NCI-H2196 treated with DMSO at 0.1 percent for 48 hours (cell line): ENCODE measurements around the gene QRSL1.
"Not testable (repeated sequence)": the region's sequence is repeated elsewhere in the genome, so short reads cannot be mapped to it uniquely, and the experiment has no call there.

Experiments
- DNase-seq: peaks from one replicate; lab custom pipeline; 2025; ENCODE audit not compliant: unreplicated experiment; lab: John Stamatoyannopoulos, UW

QRSL1 gene

DNA sequence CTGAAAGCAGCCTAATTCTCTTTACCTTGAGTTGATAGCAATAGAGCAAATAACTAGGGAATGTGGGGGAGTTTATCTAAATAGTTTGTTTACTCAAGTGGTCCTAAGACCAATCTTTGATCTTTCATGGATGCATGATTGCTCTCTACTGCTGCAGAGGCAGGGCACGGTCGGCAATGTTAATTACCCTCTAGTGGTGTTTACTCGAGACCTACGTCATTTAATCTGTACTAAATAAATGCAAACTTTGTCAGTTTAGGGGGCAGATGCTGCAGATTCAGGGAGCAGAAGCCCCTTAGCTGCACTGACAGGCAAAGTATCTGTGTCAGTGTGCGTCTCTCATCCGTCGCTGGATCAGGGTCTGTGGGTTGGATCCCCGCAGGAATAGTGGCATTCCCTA, 7.0 kb upstream of the QRSL1 start:
- DNase-seq = no peak

GRCh38 chr6:106623039-106623438, 6.3 kb upstream of the QRSL1 start:
- DNase-seq = no peak

- DNase-seq = no peak
These were observed 2.9 kb upstream of the QRSL1 start for GRCh38 chr6:106626485-106626884.

DNA sequence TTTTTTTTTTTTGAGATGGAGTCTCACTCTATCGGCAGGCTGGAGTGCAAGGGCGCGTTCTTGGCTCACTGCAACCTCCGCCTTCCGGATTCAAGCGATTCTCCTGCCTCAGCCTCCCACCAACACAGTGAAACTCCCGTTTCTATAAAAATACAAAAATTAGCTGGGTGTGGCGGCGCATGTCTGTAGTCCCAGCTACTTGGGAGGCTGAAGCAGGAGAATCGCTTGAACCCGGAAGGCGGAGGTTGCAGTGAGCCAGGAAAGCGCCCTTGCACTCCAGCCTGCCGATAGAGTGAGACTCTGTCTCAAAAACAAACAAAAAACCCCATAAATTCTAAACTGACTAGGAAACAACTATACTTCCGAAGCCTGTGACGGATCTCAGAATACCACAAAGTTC, 1.6 kb upstream of the QRSL1 start:
- DNase-seq = not testable (repeated sequence)

GRCh38 chr6:106628658-106629102, 698 bp upstream of the QRSL1 start:
- DNase-seq = no peak

- DNase-seq = no peak
These were observed 433 bp downstream of the QRSL1 start for GRCh38 chr6:106629859-106630163.

DNA sequence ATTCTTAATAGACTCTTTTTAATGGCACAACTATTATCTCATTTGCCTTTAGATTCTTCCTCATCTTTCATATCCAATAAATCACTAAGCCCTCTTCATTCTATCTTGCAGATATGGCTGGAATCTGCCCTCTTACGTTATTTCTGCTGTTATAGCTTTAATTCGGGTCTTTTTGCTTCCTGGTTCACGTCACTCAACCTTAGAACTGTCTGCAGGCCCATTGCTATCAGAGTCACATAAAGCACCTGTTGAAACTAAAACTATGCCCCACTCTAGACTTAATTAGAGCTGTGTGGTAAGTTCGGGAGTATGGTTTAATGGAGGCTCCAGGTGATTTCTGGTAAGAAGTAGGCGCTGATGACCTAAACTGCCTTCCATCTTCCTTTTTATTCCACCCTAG, 988 bp downstream of the QRSL1 start:
- no peak for DNase-seq

GRCh38 chr6:106631346-106631745, 2.0 kb downstream of the QRSL1 start:
- no peak for DNase-seq

- DNase-seq = no peak
These were observed 5.2 kb downstream of the QRSL1 start for GRCh38 chr6:106634565-106634964.

GRCh38 chr6:106637051-106637716, 7.8 kb downstream of the QRSL1 start:
- no peak for DNase-seq

DNA sequence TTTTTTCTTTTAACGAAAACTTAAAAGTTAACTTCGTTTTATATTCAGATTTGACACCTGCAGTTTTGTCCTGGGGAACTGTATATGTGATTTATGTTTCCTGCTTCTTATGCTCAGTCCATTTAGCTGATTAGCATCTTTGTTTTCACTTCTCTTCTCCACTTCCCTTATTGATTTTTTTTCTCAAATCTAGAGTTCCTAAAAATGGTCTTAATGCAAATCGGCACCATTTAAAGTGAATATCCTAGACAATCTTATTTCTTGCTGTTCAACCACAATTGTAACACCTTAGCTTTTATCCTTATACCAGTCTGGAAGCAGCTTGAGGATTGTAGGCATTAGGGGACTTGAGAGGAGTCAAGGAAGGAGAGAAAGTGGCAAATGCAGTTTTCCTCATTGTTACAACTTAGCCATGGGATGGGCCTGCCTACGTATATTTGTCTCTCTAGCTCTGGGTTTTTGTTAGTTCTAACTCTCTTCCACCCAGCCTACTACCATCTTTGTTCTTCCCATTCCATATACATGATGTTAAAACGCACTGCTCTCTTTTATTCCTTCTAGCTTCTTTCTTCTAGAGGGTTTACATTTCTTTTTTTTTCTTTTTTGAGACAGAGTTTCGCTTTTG, 8.5 kb downstream of the QRSL1 start:
- no peak for DNase-seq

DNA sequence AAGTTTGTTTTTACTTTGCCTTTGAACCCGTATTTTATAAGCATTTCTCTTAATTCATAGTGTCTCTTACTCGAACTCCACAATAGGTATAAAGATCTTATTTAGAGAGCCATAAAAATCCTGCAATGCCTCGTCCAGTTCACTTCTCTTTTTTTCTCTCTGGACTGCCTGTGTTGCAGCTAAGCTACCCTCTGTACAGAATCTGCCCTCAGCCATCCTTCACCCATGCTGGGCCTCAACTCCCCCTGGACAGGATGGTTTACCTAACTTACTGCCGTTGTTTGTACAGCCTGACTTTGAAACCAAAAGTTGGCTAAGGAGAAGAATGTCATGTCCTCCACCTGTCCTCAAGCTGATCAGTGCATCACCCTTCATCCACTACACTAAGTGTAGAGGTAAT, 10.4 kb downstream of the QRSL1 start:
- no peak for DNase-seq

DNA sequence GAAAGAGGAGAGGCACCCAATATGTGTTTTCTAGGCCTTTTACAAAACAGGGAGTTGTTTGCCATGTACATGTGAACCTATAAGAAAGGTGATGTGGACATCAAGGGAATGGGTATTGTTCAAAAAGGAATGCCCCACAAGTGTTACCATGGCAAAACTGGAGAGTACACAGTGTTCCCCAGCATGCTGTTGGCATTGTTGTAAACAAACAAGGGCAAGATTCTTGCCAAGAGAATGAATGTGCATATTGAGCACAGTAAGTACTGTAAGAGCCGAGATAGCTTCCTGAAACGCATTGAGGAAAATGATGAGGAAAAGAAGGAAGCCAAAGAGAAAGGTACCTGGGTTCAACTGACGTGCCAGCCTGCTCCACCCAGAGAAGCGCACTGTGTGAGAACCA, 13.1 kb downstream of the QRSL1 start:
- DNase-seq = no peak

DNA sequence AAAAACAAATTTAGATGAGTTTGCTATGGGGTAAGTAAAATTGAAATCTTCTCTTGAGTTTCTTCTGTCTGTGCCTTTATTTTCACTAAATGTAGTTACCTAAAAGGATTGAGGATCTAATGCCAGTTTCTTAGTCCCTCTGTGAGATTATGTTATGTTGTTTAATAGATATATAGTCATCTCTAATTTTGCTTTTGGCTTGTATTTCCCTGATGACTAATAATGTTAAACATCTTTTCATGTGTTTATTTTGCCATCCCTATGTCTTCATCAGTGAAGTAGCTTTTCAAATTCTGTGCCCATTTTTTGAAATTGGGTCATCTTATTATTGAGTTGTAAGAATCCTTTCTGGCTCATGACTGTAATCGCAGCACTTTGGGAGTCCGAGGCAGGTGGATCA, 13.7 kb downstream of the QRSL1 start:
- DNase-seq = no peak

GRCh38 chr6:106648651-106649308, 19.4 kb downstream of the QRSL1 start:
- no peak for DNase-seq

DNA sequence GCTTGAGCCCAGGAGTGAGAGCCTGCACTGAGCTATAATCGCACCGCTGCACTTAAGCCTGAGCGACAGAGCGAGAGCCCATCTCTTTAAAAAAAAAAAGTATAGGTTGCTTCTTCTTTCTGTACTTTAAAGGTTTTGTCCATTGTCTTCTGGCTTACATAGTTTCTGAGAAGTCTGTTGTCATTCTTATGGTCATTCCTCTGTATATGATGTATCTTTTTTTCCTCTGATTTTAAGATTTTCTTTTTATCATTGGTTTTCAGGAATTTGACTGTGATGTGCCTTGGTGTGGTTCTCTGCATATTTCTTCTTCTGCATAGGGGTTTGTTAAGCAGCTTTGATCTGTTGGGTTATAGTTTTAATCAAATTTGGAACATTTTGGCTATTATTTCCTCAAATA, 29.1 kb downstream of the QRSL1 start:
- DNase-seq = no peak

GRCh38 chr6:106659859-106660258, 30.5 kb downstream of the QRSL1 start:
- DNase-seq = no peak

- no peak for DNase-seq
These were observed 33.1 kb downstream of the QRSL1 start for GRCh38 chr6:106662458-106662857.

- no peak for DNase-seq
These were observed 37.1 kb downstream of the QRSL1 start for GRCh38 chr6:106666282-106667021.

DNA sequence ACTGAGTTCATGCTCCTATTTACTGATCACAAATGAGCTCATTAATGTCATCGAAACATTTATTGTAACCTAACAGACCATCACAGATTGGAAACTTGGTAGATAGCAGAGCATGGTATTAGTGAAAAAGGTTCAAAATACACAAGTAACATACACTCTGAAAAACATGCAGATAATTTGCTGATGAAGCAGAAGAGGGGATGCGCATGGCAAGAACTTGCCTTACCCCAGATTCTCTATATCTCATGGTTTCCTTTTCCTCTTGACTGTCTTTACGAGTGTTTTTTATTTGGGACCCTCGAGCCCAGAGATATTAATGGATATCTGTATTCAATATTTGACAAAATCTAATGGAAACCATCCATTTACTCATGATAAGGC, 37.6 kb downstream of the QRSL1 start:
- no peak for DNase-seq

DNA sequence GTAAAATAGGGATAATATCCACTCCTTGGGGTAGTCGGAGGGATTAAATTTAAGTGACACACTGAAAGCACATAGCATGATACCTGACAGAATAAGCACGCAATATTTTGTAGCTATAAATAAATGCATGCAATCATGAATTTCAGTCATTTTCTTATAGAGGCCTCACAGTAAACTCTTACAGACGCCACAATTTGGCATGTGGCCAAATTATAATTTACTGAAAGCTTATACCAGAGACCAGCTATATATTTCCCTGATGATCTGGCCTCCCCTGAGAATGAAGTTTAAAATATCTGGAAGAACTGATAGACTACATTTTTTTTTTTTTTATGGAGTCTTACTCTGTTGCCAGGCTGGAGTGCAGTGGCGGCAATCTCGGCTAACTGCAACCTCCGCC, 40.9 kb downstream of the QRSL1 start:
- no peak for DNase-seq

DNA sequence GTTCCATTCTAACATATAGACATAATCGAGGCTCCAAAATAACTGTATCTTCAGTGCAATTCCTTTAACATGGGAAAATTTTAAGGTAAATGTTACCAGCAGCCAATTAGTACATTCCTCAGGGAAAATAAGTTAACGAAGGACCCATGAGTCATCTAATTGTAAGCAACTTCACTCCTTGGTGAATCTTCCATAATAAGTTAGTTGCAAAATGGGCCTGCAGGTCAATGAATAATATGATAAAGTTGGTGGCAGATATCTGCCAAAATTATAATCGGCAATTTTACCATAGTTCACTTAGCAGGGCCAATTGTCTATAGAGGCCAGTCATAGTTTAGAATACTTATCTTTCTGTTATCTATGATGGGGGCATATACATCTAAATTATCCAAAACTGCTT, 42.3 kb downstream of the QRSL1 start:
- no peak for DNase-seq
